Fibroblast of skin of right quadriceps (primary cell): ENCODE results near the gene UNC119.
"Not testable (repeated sequence)": the region's sequence is repeated elsewhere in the genome, so short reads cannot be mapped to it uniquely, and the experiment has no call there.

Experiments
- DNase-seq: peaks from one replicate; pipeline ENCODE4 v3.0.0-alpha.2; 2013

Gene UNC119

DNA sequence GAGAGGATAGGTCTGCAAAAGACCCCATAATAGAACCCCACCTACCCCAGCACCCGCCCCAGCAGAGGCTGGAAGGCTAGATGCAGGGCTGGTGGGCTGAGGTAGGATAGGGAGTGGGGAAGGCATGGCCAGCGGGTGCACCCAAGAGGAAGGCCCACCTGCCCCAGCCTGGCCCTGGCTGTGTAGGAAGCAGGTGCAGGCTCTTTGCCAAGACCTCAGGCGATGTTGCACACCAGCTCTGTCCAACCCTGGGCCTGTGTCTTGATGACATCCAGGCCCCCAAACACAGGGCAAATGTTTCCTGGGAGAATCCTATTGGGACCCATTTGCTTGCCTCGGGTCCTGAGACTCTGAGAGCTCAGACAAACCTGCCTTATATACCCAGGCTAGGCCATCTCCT is 12.2 kb downstream of the UNC119 start:
- no peak for DNase-seq

DNA sequence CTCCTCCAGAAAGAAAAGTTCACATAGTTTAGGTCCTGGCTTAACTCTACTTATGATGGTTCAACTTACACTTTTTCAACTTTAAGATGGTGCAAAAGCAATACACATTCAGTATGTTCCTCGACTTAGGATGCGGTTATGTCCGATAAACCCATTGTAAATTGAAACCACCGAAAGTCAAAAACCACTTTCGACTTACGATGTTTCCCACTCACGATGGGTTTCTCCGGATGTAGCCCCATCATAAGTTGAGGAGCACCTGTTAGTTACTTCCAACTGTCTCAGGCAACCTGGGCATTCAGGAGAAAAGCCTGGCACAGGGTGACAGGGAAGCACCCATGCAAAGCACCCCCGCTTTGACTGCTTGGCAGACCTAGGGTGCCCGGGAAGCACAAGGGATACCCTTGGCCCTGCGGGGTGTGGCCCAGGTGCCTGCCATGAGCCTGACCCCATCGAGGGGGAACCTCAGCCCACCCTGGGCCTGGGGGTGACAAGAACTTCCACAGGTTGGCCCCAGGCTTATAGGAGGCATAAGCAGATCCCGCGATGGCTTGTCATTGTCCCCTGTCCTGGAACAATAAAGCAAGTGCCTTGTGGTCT is 14.0 kb downstream of the UNC119 start:
- no peak for DNase-seq

GRCh38 chr17:28537219-28537610 is 15.2 kb downstream of the UNC119 start:
- no peak for DNase-seq

- DNase-seq: no peak
These were observed 15.7 kb downstream of the UNC119 start for GRCh38 chr17:28536532-28537218.

DNA sequence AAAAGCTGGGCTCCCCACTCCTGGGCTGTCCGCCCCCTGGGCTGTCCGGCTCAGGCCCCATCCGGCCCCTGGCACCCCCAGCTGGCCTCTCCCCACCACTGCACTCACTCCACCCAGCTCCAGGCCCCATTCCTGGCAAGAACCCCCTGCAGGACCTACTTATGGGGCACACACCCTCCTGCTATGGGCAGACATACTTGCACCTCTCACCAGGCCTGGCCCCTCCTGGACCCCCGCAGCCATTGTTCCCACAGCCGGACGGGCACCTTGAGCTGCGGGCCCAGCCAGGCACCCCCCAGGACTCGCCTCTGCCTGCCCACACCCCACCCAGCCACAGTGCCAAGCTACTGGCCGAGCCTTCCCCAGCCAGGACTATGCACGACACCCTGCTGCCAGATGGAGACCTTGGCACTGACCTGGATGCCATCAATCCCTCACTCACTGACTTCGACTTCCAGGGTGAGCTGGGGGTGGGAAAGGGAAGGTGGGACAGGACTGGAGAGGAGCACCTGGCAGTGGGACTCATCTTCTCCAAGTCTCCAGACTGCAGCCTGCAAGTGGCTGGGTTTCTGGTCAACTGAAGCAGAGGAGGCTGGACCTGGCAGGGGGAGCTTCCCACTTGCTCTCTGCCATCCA is 17.6 kb downstream of the UNC119 start:
- DNase-seq: no peak

DNA sequence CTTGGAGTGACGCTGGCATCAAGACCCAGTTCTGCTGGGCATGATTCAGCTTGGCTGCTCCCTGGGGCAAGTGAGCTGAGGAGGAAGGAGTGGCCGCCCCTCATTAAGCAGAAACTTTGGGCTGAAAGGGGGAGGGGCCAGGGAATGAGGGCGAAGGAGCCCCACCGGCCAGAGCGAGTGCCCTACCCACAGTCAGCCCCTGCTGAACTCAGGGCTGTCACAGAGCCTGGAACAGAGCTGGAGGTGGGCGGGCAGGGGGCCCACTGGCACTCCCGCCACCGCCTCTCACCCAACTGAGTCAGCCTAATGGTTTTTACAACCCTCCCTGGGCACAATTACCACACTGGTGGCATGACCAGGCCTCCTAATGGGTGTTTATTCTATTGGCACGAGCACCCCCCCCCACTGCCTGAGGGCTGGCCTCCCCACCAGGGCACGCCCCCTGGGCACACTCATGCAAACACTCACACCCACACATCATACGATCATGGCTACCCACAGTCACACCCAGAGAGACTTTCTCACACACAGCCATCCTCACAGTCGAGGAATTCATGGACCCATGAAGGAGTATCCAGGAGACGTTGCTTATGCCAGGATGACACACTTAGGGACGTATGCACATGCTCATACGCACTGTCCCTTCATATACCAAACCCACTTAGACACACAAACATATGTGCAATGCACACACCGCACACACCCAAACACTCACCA is 19.2 kb downstream of the UNC119 start:
- DNase-seq: no peak

GRCh38 chr17:28532050-28532960 is 20.1 kb downstream of the UNC119 start:
- no peak for DNase-seq

GRCh38 chr17:28530926-28531325 is 21.5 kb downstream of the UNC119 start:
- DNase-seq: no peak

- DNase-seq: no peak
These were observed 22.2 kb downstream of the UNC119 start for GRCh38 chr17:28530250-28530649.

DNA sequence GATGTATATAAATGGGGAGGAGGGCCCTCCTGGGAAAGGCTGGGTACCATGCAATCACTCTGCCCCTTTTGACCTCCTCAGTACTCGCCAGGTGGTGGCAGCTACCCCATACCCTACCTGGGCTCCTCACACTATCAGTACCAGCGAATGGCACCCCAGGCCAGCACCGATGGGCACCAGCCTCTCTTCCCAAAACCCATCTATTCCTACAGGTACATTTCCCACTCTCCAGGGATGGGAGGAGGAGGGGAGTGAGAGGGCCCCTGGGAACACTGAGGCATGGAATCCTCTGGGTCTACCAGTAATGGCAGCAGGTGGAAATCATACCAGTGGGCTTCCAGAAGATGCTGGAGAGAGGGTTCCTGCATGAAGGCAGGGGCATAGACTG is 23.4 kb downstream of the UNC119 start:
- no peak for DNase-seq

GRCh38 chr17:28528327-28529012 is 24.0 kb downstream of the UNC119 start:
- DNase-seq: no peak

DNA sequence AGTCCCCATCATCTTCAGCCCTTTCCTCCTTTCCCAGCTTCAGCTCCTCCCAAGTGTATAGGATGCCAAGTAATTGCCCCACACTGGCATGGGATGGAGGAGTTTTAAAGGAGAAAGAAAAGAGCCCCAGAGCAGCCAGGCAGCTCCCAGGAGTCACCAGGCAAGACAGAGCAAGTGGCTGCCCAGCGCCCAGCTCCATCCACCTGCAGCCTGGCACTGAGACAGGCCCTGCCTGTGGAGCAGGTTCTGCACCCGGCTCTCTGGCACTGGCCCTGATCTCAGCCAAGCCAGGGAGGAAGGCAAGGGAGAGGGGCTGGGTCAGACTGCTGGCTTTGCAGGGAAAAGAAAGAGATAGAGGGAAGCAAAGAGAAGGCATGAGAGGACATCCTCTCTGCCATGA is 24.6 kb downstream of the UNC119 start:
- no peak for DNase-seq

- DNase-seq: no peak
These were observed 25.2 kb downstream of the UNC119 start for GRCh38 chr17:28527181-28527681.

GRCh38 chr17:28526381-28526780 is 26.0 kb downstream of the UNC119 start:
- no peak for DNase-seq

DNA sequence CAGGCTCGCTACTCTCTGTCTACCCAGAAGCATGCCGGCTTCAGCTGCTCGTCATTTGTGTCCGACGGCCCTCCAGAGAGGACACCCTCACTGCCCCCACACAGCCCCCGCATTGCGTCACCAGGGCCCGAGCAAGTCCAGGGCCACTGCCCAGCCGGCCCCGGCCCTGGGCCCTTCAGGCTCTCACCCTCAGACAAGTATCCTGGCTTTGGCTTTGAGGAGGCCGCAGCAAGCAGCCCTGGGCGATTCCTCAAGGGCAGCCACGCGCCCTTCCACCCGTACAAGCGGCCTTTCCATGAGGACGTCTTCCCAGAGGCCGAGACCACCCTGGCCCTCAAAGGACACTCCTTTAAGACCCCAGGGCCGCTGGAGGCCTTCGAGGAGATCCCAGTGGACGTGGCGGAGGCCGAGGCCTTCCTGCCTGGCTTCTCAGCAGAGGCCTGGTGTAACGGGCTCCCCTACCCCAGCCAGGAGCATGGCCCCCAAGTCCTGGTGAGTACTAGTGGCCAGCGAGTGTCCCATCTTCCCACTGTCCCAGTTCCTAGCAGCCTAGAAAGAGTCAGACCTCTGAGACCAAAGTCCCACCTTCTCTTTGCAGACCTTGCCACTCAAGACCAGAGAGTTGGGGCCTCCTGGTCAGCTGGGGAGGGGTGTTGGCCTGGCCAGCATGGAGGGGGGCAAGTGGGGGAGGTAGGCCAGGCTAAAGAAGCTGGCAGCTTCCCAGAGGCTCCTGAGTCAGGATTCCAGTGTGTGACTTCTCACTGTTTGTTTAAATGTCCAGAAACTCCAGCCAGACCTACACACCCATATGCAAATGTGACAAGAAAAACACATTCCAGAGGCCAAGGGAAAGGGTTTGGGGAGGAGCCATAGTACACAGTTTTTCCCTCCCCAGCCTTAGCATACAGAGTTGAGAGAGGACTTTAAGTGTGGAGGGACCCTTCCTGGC is 27.7 kb downstream of the UNC119 start:
- DNase-seq: peak; percentile 40

GRCh38 chr17:28523876-28524275 is 28.5 kb downstream of the UNC119 start:
- no peak for DNase-seq

- DNase-seq: no peak
These were observed 29.2 kb downstream of the UNC119 start for GRCh38 chr17:28523186-28523585.

- not testable (repeated sequence) for DNase-seq
These were observed 30.1 kb downstream of the UNC119 start for GRCh38 chr17:28522281-28522680.

DNA sequence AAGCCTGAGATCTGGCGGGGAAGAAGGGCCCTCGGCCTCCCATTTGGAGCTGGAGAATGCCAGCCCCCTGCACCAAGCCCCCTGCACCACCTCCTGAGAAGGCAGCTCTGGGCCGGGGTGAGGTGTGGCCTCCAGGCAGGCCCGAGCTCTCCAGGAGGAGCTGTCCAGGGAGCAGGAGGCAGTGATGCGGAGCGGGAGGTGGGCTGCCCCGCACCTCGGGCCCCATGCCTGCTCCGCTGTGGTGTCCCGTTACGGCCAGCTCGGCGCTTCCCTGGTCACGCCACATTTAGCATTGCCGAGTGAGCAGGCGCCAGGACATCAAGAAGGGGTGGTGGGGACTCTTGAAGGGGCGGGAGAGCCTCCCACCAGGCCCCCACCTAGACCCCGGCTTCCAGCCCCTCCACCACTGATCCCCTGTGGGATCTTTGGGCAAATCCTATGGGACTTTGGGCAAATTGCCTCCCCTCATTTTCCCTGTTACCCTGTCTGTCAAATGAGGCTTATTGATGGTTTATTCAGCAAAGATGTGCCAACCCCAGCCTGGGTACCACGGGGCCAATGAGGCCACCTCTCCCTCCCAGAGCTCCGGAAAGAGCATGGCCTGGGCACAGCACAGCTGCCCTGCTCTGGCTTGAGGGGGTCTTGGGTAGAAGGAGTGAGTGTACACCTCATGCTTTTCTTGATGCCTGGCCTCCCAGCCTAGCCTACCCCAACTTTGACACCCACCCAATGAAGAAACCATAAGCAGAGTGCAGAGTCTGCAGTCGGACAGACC is 30.9 kb downstream of the UNC119 start:
- no peak for DNase-seq

GRCh38 chr17:28520687-28521086 is 31.7 kb downstream of the UNC119 start:
- DNase-seq: no peak
